ENCODE measurements around the gene RMC1. TPM values are rescaled to one million over a fixed set of nuclear protein-coding genes. Genes with fewer than 3 reads are reported as not detected.

The RMC1 gene
- total and polyA plus RNA-seq, 2 of the 13 experiments (the other 11 are each of a cell fraction or from before 2014, with no cell fraction given), result 9.4 to 19.5 TPM

DNA sequence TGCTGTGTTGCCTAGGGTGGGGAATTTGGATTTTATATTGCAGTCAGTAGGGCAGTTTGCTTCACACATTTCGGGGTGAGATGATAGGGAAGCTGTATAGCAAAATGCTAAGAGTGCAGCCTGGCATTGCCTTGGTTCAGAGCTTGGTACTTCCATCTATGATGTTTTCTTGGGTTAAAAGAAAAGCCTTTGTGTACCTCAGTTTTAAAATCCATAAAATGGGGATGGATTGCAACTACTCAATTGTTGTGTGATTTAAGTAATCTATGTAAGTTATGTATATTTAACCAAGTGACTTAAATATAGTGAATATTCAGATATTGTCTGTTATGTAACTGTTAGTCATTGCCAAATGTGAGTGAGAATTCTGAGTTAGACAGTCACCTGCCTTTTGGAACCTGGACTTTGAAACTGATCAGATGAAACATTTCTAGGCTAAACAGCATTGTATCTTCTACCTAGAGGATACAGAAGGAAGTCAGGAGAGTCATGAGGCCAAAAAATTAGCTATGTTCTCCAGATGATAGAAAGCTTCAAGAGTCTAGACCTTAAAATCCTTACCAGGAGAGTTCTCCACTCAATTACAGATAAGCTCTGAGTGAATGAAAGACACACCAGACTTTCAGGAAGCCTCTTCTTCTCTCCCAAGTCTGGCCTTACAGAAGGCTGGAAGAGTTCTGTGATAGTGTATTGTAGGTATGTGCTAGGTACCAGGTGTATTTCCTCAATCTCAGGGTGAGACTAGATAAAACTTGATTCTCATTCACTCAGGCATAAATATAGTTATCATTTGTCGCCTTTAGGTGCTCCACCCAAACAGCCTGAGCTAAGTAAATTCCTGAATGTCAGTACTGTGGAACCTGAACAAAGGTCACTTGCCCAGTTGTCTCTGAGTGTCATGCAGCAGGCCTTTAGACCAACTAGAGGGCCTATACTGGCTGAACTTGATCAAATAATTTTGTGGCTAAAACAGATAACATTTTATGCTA lies 42.7 kb upstream of the RMC1 start (continued):
- TF ChIP-seq HDAC6 (IDR thresholded peaks at IDR 0.05; ENCODE audit: low read depth, low read length) (no peak), MBNL3 (CRISPR knock-in tag; conservative IDR thresholded peaks at IDR 0.05) (no peak), NFIC (IDR thresholded peaks at IDR 0.05; ENCODE audit: low read length) (0 out of 2 replicates have a peak, but pooled peaks have one; percentile 28), ZNF598 (CRISPR knock-in tag; IDR thresholded peaks at IDR 0.05; ENCODE audit: borderline replicate concordance) (no peak), GABPB1 (CRISPR knock-in tag; IDR thresholded peaks at IDR 0.05) (no peak), ZBTB3 (CRISPR knock-in tag; IDR thresholded peaks at IDR 0.05; ENCODE audit: borderline replicate concordance, low read depth) (no peak), ZNF441 (CRISPR knock-in tag; IDR thresholded peaks at IDR 0.05; ENCODE audit: borderline replicate concordance) (no peak), ZNF605 (CRISPR knock-in tag; IDR thresholded peaks at IDR 0.05) (no peak), ZNF496 (CRISPR knock-in tag; IDR thresholded peaks at IDR 0.05; ENCODE audit: insufficient replicate concordance) (no peak), ZNF788 (CRISPR knock-in tag; IDR thresholded peaks at IDR 0.05; ENCODE audit: borderline replicate concordance) (no peak), ZNF296 (CRISPR knock-in tag; conservative IDR thresholded peaks at IDR 0.05) (no peak), PPARG (CRISPR knock-in tag; conservative IDR thresholded peaks at IDR 0.05) (no peak)
- TF ChIP-seq, protein P1, sequence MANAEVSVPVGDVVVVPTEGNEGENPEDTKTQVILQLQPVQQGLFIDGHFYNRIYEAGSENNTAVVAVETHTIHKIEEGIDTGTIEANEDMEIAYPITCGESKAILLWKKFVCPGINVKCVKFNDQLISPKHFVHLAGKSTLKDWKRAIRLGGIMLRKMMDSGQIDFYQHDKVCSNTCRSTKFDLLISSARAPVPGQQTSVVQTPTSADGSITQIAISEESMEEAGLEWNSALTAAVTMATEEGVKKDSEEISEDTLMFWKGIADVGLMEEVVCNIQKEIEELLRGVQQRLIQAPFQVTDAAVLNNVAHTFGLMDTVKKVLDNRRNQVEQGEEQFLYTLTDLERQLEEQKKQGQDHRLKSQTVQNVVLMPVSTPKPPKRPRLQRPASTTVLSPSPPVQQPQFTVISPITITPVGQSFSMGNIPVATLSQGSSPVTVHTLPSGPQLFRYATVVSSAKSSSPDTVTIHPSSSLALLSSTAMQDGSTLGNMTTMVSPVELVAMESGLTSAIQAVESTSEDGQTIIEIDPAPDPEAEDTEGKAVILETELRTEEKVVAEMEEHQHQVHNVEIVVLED (CRISPR knock-in tag; IDR thresholded peaks at IDR 0.05; ENCODE audit: borderline replicate concordance), result no peak
- TF ChIP-seq, protein P2, sequence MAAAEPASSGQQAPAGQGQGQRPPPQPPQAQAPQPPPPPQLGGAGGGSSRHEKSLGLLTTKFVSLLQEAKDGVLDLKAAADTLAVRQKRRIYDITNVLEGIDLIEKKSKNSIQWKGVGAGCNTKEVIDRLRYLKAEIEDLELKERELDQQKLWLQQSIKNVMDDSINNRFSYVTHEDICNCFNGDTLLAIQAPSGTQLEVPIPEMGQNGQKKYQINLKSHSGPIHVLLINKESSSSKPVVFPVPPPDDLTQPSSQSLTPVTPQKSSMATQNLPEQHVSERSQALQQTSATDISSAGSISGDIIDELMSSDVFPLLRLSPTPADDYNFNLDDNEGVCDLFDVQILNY (CRISPR knock-in tag; conservative IDR thresholded peaks at IDR 0.05), result no peak
- TF ChIP-seq, protein P3, sequence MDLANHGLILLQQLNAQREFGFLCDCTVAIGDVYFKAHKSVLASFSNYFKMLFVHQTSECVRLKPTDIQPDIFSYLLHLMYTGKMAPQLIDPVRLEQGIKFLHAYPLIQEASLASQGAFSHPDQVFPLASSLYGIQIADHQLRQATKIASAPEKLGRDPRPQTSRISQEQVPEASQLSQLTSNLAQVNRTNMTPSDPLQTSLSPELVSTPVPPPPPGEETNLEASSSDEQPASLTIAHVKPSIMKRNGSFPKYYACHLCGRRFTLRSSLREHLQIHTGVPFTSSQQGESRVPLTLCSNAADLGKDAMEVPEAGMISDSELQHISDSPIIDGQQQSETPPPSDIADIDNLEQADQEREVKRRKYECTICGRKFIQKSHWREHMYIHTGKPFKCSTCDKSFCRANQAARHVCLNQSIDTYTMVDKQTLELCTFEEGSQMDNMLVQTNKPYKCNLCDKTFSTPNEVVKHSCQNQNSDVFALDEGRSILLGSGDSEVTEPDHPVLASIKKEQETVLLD (CRISPR knock-in tag; IDR thresholded peaks at IDR 0.05; ENCODE audit: low read depth), result no peak
- TF ChIP-seq, protein P4, sequence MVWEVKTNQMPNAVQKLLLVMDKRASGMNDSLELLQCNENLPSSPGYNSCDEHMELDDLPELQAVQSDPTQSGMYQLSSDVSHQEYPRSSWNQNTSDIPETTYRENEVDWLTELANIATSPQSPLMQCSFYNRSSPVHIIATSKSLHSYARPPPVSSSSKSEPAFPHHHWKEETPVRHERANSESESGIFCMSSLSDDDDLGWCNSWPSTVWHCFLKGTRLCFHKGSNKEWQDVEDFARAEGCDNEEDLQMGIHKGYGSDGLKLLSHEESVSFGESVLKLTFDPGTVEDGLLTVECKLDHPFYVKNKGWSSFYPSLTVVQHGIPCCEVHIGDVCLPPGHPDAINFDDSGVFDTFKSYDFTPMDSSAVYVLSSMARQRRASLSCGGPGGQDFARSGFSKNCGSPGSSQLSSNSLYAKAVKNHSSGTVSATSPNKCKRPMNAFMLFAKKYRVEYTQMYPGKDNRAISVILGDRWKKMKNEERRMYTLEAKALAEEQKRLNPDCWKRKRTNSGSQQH (CRISPR knock-in tag; IDR thresholded peaks at IDR 0.05; ENCODE audit: low read depth), result no peak
- TF ChIP-seq, protein P5, sequence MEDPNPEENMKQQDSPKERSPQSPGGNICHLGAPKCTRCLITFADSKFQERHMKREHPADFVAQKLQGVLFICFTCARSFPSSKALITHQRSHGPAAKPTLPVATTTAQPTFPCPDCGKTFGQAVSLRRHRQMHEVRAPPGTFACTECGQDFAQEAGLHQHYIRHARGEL (CRISPR knock-in tag; IDR thresholded peaks at IDR 0.05), result no peak
- TF ChIP-seq, protein P6, sequence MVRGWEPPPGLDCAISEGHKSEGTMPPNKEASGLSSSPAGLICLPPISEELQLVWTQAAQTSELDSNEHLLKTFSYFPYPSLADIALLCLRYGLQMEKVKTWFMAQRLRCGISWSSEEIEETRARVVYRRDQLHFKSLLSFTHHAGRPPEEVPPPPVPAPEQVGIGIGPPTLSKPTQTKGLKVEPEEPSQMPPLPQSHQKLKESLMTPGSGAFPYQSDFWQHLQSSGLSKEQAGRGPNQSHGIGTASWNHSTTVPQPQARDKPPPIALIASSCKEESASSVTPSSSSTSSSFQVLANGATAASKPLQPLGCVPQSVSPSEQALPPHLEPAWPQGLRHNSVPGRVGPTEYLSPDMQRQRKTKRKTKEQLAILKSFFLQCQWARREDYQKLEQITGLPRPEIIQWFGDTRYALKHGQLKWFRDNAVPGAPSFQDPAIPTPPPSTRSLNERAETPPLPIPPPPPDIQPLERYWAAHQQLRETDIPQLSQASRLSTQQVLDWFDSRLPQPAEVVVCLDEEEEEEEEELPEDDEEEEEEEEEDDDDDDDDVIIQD (CRISPR knock-in tag; IDR thresholded peaks at IDR 0.05; ENCODE audit: low read depth), result no peak
- TF ChIP-seq, protein P7, sequence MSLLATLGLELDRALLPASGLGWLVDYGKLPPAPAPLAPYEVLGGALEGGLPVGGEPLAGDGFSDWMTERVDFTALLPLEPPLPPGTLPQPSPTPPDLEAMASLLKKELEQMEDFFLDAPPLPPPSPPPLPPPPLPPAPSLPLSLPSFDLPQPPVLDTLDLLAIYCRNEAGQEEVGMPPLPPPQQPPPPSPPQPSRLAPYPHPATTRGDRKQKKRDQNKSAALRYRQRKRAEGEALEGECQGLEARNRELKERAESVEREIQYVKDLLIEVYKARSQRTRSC (CRISPR knock-in tag; IDR thresholded peaks at IDR 0.05; ENCODE audit: low read depth), result no peak

Measured in HepG2 (cell line).